H9 (cell line): Measurements from ENCODE around the gene ACTR8. TPM values are rescaled to one million over a fixed set of nuclear protein-coding genes. Genes with fewer than 3 reads are reported as not detected.

Experiments
- DNase-seq: peaks from one replicate; pipeline ENCODE4 v3.0.0-alpha.2; 2017
- H2AFZ ChIP-seq: one replicate; pipeline ENCODE4 v1.6.1; 2013; ENCODE audit warnings: mild to moderate bottlenecking, low read length, control low read depth, moderate library complexity
- H2AK5ac ChIP-seq: 2 replicates; pipeline ENCODE4 v1.6.1; 2013; ENCODE audit warnings: low read length, control low read depth, mixed read lengths; ENCODE audit not compliant: insufficient read length
- H2BK120ac ChIP-seq: one replicate; pipeline ENCODE4 v1.6.1; 2013; ENCODE audit warnings: low read depth, mild to moderate bottlenecking, low read length, control low read depth, inconsistent platforms; ENCODE audit not compliant: poor library complexity, severe bottlenecking
- H2BK12ac ChIP-seq: 2 replicates; pipeline ENCODE4 v1.6.1; 2013; ENCODE audit warnings: low read length, control low read depth, mixed read lengths, low read depth; ENCODE audit not compliant: insufficient read length
- H2BK15ac ChIP-seq: 2 replicates; pipeline ENCODE4 v1.6.1; 2013; ENCODE audit warnings: low read depth, low read length, control low read depth
- H2BK20ac ChIP-seq: one replicate; pipeline ENCODE4 v1.6.1; 2013; ENCODE audit warnings: low read depth, mild to moderate bottlenecking, low read length, control low read depth, inconsistent platforms; ENCODE audit not compliant: poor library complexity, severe bottlenecking
- H2BK5ac ChIP-seq: 2 replicates; pipeline ENCODE4 v1.6.1; 2013; ENCODE audit warnings: low read length, control low read depth, mixed read lengths; ENCODE audit not compliant: insufficient read length
- H3K14ac ChIP-seq: 2 replicates; pipeline ENCODE4 v1.6.1; 2013; ENCODE audit warnings: low read length, control low read depth; ENCODE audit not compliant: insufficient read depth
- H3K18ac ChIP-seq: 2 replicates; pipeline ENCODE4 v1.6.1; 2013; ENCODE audit warnings: low read depth, mild to moderate bottlenecking, mixed read lengths, low read length, control low read depth; ENCODE audit not compliant: insufficient read length
- H3K23ac ChIP-seq: 2 replicates; pipeline ENCODE4 v1.6.1; 2013; ENCODE audit warnings: low read length, control low read depth, mixed read lengths, low read depth; ENCODE audit not compliant: insufficient read length
- H3K23me2 ChIP-seq: 2 replicates; pipeline ENCODE4 v1.6.1; 2013; ENCODE audit warnings: low read depth, mild to moderate bottlenecking, mixed read lengths, low read length, control low read depth; ENCODE audit not compliant: insufficient read length, poor library complexity, severe bottlenecking
- H3K27ac ChIP-seq: 2 replicates; pipeline ENCODE4 v1.5.1; 2013; ENCODE audit warnings: low read length, control low read depth, mixed read lengths, low read depth; ENCODE audit not compliant: insufficient read length
- H3K27me3 ChIP-seq: 2 replicates; pipeline ENCODE4 v1.6.1; 2013; ENCODE audit warnings: low read length, control low read depth, inconsistent platforms; ENCODE audit not compliant: insufficient read depth
- H3K4ac ChIP-seq: 2 replicates; pipeline ENCODE4 v1.6.1; 2013; ENCODE audit warnings: low read depth, mild to moderate bottlenecking, control low read depth, inconsistent platforms, low read length, moderate library complexity
- H3K4me1 ChIP-seq: 2 replicates; pipeline ENCODE4 v1.6.1; 2013; ENCODE audit warnings: low read length, control low read depth, inconsistent platforms; ENCODE audit not compliant: insufficient read depth
- H3K4me2 ChIP-seq: 2 replicates; pipeline ENCODE4 v1.6.1; 2013; ENCODE audit warnings: low read length, control low read depth, mixed read lengths; ENCODE audit not compliant: insufficient read length, insufficient read depth
- H3K56ac ChIP-seq: 2 replicates; pipeline ENCODE4 v1.6.1; 2013; ENCODE audit warnings: low read depth, mild to moderate bottlenecking, mixed read lengths, low read length, control low read depth; ENCODE audit not compliant: insufficient read length
- H3K79me1 ChIP-seq: 2 replicates; pipeline ENCODE4 v1.6.1; 2013; ENCODE audit warnings: low read depth, mild to moderate bottlenecking, moderate library complexity, low read length, control low read depth, inconsistent platforms; ENCODE audit not compliant: insufficient read depth, poor library complexity, severe bottlenecking
- H3K79me2 ChIP-seq: 2 replicates; pipeline ENCODE4 v1.6.1; 2013; ENCODE audit warnings: low read length, control low read depth, inconsistent platforms; ENCODE audit not compliant: insufficient read depth
- H3K9ac ChIP-seq: 2 replicates; pipeline ENCODE4 v1.6.1; 2013; ENCODE audit warnings: low read length, control low read depth, mixed read lengths; ENCODE audit not compliant: insufficient read length; ENCODE audit errors: extremely low read depth
- H3K9me3 ChIP-seq: one replicate; pipeline ENCODE4 v1.6.1; 2013; ENCODE audit warnings: low read depth, low read length, inconsistent platforms; ENCODE audit not compliant: control insufficient read depth
- H3T11ph ChIP-seq: one replicate; pipeline ENCODE4 v1.6.1; 2013; ENCODE audit warnings: mild to moderate bottlenecking, low read length, control low read depth, inconsistent platforms
- H4K20me1 ChIP-seq: one replicate; pipeline ENCODE4 v1.6.1; 2013; ENCODE audit not compliant: control insufficient read depth, insufficient read length, insufficient read depth
- H4K5ac ChIP-seq: 2 replicates; pipeline ENCODE4 v1.6.1; 2013; ENCODE audit warnings: low read depth, mild to moderate bottlenecking, mixed read lengths, low read length, control low read depth; ENCODE audit not compliant: insufficient read length
- H4K8ac ChIP-seq: replicated peaks from 2 replicates; pipeline ENCODE4 v1.6.1; 2013; ENCODE audit warnings: low read length, control low read depth, mixed read lengths, low read depth; ENCODE audit not compliant: insufficient read length
- H4K91ac ChIP-seq: 2 replicates; pipeline ENCODE4 v1.6.1; 2013; ENCODE audit warnings: low read depth, mild to moderate bottlenecking, moderate library complexity, mixed read lengths, low read length, control low read depth; ENCODE audit not compliant: insufficient read length
- H3K27ac Mint-ChIP-seq, 3 experiments: 2 replicates in 2 of 3; 3 replicates in 1 of 3; pipeline ENCODE4 v1.8.0; 2020 to 2021; ENCODE audit warnings: mixed read lengths in 3 of 3, mild to moderate bottlenecking in 1 of 3, moderate library complexity in 1 of 3
- H3K27me3 Mint-ChIP-seq: 2 replicates; pipeline ENCODE4 v1.8.0; 2021; ENCODE audit warnings: low read depth, mild to moderate bottlenecking, moderate library complexity, mixed read lengths
- H3K36me3 Mint-ChIP-seq, 3 experiments: 2 replicates in 2 of 3; 3 replicates in 1 of 3; pipeline ENCODE4 v1.8.0; 2020 to 2021; ENCODE audit warnings: low read depth in 3 of 3, mixed read lengths in 3 of 3; ENCODE audit not compliant: insufficient read depth in 1 of 3
- H3K4me1 Mint-ChIP-seq, 2 experiments: 2 replicates each; pipeline ENCODE4 v1.8.0; 2020; ENCODE audit warnings: mixed read lengths in 2 of 2
- H3K4me3 Mint-ChIP-seq, 2 experiments: 2 replicates in 1 of 2; 3 replicates in 1 of 2; pipeline ENCODE4 v1.8.0; 2020 to 2021; ENCODE audit warnings: mild to moderate bottlenecking in 2 of 2, mixed read lengths in 2 of 2, moderate library complexity in 1 of 2
- H3K9me3 Mint-ChIP-seq, 2 experiments: 2 replicates in 1 of 2; 3 replicates in 1 of 2; pipeline ENCODE4 v1.8.0; 2020; ENCODE audit warnings: mild to moderate bottlenecking in 2 of 2, mixed read lengths in 2 of 2, moderate library complexity in 1 of 2
- WGBS: extraction: QIAGEN DNeasy Blood & Tissue Kit; methylation state at CpG from one replicate; pipeline ENCODE4 v1.1.7; 2013; ENCODE audit warnings: missing lambda C conversion rate, low lambda C conversion rate, mixed read lengths; ENCODE audit not compliant: insufficient read length; ENCODE audit errors: extremely low coverage; 5-methylcytosine and 5-hydroxymethylcytosine counted together
- total RNA-seq: library from RNA; stranded (reverse); gene quantifications from 2 replicates; pipeline ENCODE4 v1.2.1, GENCODE V29; 2021
- TF ChIP-seq, protein P1 (sequence below): fragments of 200-600 bp; sonication (generic); conservative IDR thresholded peaks from 3 replicates; pipeline ENCODE4 v1.8.0; 2021; ENCODE audit warnings: antibody characterized with exemption, mild to moderate bottlenecking

ACTR8 gene
- total RNA-seq, 1 experiment from 2014 or later = 39.2 TPM

- H3K23me2 ChIP-seq = no peaks in the 10 kb centered on the region
- Mint-ChIP-seq H3K4me3 (no peak overlapping the region), H3K4me1 (peaks cover 0 to 10% of the 10 kb centered on the region in 2 experiments; a peak in 2 of 4 replicates), H3K36me3 (peaks cover 0 to 25% (median 18%) of the 10 kb centered on the region in 3 experiments; a peak in 6 of 7 replicates), H3K9me3 (no peaks in the 10 kb centered on the region), H3K27me3 (no peaks in the 10 kb centered on the region), H3K27ac (no peak overlapping the region; a peak in 1 of 7 replicates)
- H3K4me2 ChIP-seq = no peak overlapping the region
- no peak overlapping the region for H2BK12ac ChIP-seq
- H4K8ac ChIP-seq = no peak overlapping the region
- no peak overlapping the region for H3K56ac ChIP-seq
- no peak overlapping the region for H3K9ac ChIP-seq
- H3K4me1 ChIP-seq = no peaks in the 10 kb centered on the region
- no peak overlapping the region for H4K5ac ChIP-seq
- no peaks in the 10 kb centered on the region for H3K9me3 ChIP-seq
- no CpG with 5 or more reads among the region's 21 CpGs for WGBS
- H2BK5ac ChIP-seq = no peak overlapping the region
- H3K4ac ChIP-seq = no peak overlapping the region
- H2BK20ac ChIP-seq = no peak overlapping the region
- TF ChIP-seq, protein P1, sequence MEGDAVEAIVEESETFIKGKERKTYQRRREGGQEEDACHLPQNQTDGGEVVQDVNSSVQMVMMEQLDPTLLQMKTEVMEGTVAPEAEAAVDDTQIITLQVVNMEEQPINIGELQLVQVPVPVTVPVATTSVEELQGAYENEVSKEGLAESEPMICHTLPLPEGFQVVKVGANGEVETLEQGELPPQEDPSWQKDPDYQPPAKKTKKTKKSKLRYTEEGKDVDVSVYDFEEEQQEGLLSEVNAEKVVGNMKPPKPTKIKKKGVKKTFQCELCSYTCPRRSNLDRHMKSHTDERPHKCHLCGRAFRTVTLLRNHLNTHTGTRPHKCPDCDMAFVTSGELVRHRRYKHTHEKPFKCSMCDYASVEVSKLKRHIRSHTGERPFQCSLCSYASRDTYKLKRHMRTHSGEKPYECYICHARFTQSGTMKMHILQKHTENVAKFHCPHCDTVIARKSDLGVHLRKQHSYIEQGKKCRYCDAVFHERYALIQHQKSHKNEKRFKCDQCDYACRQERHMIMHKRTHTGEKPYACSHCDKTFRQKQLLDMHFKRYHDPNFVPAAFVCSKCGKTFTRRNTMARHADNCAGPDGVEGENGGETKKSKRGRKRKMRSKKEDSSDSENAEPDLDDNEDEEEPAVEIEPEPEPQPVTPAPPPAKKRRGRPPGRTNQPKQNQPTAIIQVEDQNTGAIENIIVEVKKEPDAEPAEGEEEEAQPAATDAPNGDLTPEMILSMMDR = no peak
- H3K27me3 ChIP-seq = no peaks in the 10 kb centered on the region
- H4K91ac ChIP-seq = no peak overlapping the region
- H3K23ac ChIP-seq = no peak overlapping the region
- no peak for DNase-seq
- H3K79me1 ChIP-seq = no peaks in the 10 kb centered on the region
- H3K79me2 ChIP-seq = no peaks in the 10 kb centered on the region
- no peak overlapping the region for H2BK15ac ChIP-seq
- no peak overlapping the region for H3K18ac ChIP-seq
- H3K14ac ChIP-seq = no peak overlapping the region
- H2AFZ ChIP-seq = no peak overlapping the region
- no peak overlapping the region for H3K27ac ChIP-seq
- no peak overlapping the region for H3T11ph ChIP-seq
- H2AK5ac ChIP-seq = no peak overlapping the region
- no peaks in the 10 kb centered on the region for H4K20me1 ChIP-seq
- no peak overlapping the region for H2BK120ac ChIP-seq
These were observed 61.0 kb downstream of the ACTR8 start for GRCh38 chr3:53820756-53821580.
